ENCODE results near the gene SRMS. TPM values are rescaled to one million over a fixed set of nuclear protein-coding genes. Genes with fewer than 3 reads are reported as not detected.

Gene SRMS
- total and polyA plus RNA-seq, 3 donors from 2014 or later: 0.19 to 0.42 (median 0.24) TPM

- TF ChIP-seq CTCF (IDR thresholded peaks at IDR 0.05) (no peak), POLR2A (IDR thresholded peaks at IDR 0.05) (no peak)
- 94 to 97% methylated on average over 8 to 14 of the region's 14 CpGs for WGBS, 2 donors
- Histone ChIP-seq H3K27ac (no peak overlapping the region), H3K27me3 (no peaks in the 10 kb centered on the region), H3K4me3 (no peak overlapping the region), H3K4me1 (peaks cover 2% of the 10 kb centered on the region), H3K36me3 (ENCODE audit: low read depth, missing control alignments) (no peaks in the 10 kb centered on the region), H3K9me3 (no peaks in the 10 kb centered on the region)
- intact Hi-C loops (cut with DNase I; ENCODE audit: low total_unique reads): no loop called here
- DNase-seq: no peak
Measured at GRCh38 chr20:63558804-63559484, 11.4 kb upstream of the SRMS start.

- no peak for TF ChIP-seq POLR2A (IDR thresholded peaks at IDR 0.05)
- no peak for TF ChIP-seq CTCF (IDR thresholded peaks at IDR 0.05)
- 89 to 95% methylated on average over 17 to 19 of the region's 19 CpGs for whole genome bisulfite sequencing, 2 donors
- intact Hi-C loops (cut with DNase I; ENCODE audit: low total_unique reads): no loop called here
- H3K27ac ChIP-seq: no peak overlapping the region
- H3K36me3 ChIP-seq (ENCODE audit: low read depth, missing control alignments): no peaks in the 10 kb centered on the region
- DNase-seq: no peak
- no peaks in the 10 kb centered on the region for H3K9me3 ChIP-seq
- no peak overlapping the region for H3K4me3 ChIP-seq
- peaks cover 6% of the 10 kb centered on the region for H3K4me1 ChIP-seq
- H3K27me3 ChIP-seq: no peaks in the 10 kb centered on the region
Measured at GRCh38 chr20:63557481-63557891, 9.9 kb upstream of the SRMS start.

- Histone ChIP-seq H3K9me3 (no peaks in the 10 kb centered on the region), H3K4me3 (no peak overlapping the region), H3K27me3 (no peaks in the 10 kb centered on the region), H3K36me3 (ENCODE audit: low read depth, missing control alignments) (no peaks in the 10 kb centered on the region), H3K4me1 (peaks cover 6% of the 10 kb centered on the region), H3K27ac (no peak overlapping the region)
- no peak for DNase-seq
- TF ChIP-seq CTCF (IDR thresholded peaks at IDR 0.05) (no peak), POLR2A (IDR thresholded peaks at IDR 0.05) (no peak)
- intact Hi-C loops (cut with DNase I; ENCODE audit: low total_unique reads): no loop called here
- 73 to 80% methylated on average over 23 of the region's 23 CpGs for WGBS, 2 donors
Measured at GRCh38 chr20:63556873-63557478, 9.4 kb upstream of the SRMS start.

- Histone ChIP-seq H3K36me3 (ENCODE audit: low read depth, missing control alignments) (no peaks in the 10 kb centered on the region), H3K9me3 (no peaks in the 10 kb centered on the region), H3K4me1 (peaks cover 6% of the 10 kb centered on the region), H3K27me3 (no peaks in the 10 kb centered on the region), H3K27ac (no peak overlapping the region), H3K4me3 (no peak overlapping the region)
- TF ChIP-seq CTCF (IDR thresholded peaks at IDR 0.05) (no peak), POLR2A (IDR thresholded peaks at IDR 0.05) (no peak)
- no peak for DNase-seq
- intact Hi-C loops (cut with DNase I; ENCODE audit: low total_unique reads): no loop called here
- WGBS, 2 donors: 96 to 100% methylated on average over 3 to 45 of the region's 45 CpGs
Measured at GRCh38 chr20:63555661-63556381, 8.3 kb upstream of the SRMS start.

Data from testis (tissue), 3 donors.